ENCODE data around the gene KRTAP10-3.

DNA sequence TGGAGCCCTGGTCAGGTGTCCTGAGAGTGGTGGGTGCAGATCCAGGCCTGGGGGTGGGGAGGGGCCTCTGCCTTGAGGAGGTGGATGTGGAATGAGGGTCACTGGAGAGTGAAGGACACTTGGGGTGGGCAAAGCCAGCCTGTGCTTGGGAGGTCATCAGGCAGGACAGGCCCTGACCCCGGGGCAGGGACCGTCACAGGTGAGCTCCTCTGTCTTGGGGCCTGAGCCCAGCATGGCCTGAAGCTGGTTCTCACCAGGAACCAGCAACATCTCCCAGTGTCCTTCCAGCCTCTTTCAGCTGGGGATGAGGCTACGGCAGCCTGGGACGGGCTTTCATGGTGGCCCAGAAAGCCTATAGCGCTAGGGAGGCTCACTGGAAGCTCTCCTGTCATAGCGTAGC is 6.5 kb downstream of the KRTAP10-3 start:
- TF ChIP-seq, protein P1, sequence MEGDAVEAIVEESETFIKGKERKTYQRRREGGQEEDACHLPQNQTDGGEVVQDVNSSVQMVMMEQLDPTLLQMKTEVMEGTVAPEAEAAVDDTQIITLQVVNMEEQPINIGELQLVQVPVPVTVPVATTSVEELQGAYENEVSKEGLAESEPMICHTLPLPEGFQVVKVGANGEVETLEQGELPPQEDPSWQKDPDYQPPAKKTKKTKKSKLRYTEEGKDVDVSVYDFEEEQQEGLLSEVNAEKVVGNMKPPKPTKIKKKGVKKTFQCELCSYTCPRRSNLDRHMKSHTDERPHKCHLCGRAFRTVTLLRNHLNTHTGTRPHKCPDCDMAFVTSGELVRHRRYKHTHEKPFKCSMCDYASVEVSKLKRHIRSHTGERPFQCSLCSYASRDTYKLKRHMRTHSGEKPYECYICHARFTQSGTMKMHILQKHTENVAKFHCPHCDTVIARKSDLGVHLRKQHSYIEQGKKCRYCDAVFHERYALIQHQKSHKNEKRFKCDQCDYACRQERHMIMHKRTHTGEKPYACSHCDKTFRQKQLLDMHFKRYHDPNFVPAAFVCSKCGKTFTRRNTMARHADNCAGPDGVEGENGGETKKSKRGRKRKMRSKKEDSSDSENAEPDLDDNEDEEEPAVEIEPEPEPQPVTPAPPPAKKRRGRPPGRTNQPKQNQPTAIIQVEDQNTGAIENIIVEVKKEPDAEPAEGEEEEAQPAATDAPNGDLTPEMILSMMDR (conservative IDR thresholded peaks at IDR 0.05 in 1 of 2, IDR thresholded peaks at IDR 0.05 in 1 of 2; ENCODE audit: low read depth in 1 of 2, low read length in 2 of 2): no peak
- no peak for TF ChIP-seq EZH2 (IDR thresholded peaks at IDR 0.05; ENCODE audit: low read length, missing control alignments)
